Neural crest cell (in vitro differentiated cells): Measurements from ENCODE around the gene SBNO1. TPM values are rescaled to one million over a fixed set of nuclear protein-coding genes. Genes with fewer than 3 reads are reported as not detected.

ENCODE experiments used
- DNase-seq: peaks from one replicate; pipeline ENCODE4 v3.0.0; 2021; ENCODE audit warnings: low read depth, mixed read lengths, low spot score
- H3K27ac Mint-ChIP-seq: one replicate; pipeline ENCODE4 v1.8.0; 2021; ENCODE audit warnings: mild to moderate bottlenecking, mixed read lengths; ENCODE audit not compliant: unreplicated experiment
- H3K27me3 Mint-ChIP-seq: 2 replicates; pipeline ENCODE4 v1.8.0; 2021; ENCODE audit warnings: low read depth, mild to moderate bottlenecking, mixed read lengths
- H3K36me3 Mint-ChIP-seq: 2 replicates; pipeline ENCODE4 v1.8.0; 2021; ENCODE audit warnings: low read depth, mild to moderate bottlenecking, mixed read lengths
- H3K4me1 Mint-ChIP-seq: 2 replicates; pipeline ENCODE4 v1.8.0; 2021; ENCODE audit warnings: mixed read lengths
- H3K4me3 Mint-ChIP-seq: one replicate; pipeline ENCODE4 v1.8.0; 2021; ENCODE audit warnings: mild to moderate bottlenecking, mixed read lengths
- H3K9me3 Mint-ChIP-seq: 2 replicates; pipeline ENCODE4 v1.8.0; 2021; ENCODE audit warnings: mixed read lengths
- total RNA-seq: library from RNA; stranded (reverse); gene quantifications from 2 replicates; pipeline ENCODE4 v1.2.1, GENCODE V29; 2021
- TF ChIP-seq, protein P1 (sequence below): fragments of 200-600 bp; sonication (generic); conservative IDR thresholded peaks from 2 replicates; pipeline ENCODE4 v1.5.0; 2021; ENCODE audit warnings: antibody characterized with exemption, mild to moderate bottlenecking

Gene SBNO1
- total RNA-seq, 1 donor from 2014 or later = 43.2 TPM

DNA sequence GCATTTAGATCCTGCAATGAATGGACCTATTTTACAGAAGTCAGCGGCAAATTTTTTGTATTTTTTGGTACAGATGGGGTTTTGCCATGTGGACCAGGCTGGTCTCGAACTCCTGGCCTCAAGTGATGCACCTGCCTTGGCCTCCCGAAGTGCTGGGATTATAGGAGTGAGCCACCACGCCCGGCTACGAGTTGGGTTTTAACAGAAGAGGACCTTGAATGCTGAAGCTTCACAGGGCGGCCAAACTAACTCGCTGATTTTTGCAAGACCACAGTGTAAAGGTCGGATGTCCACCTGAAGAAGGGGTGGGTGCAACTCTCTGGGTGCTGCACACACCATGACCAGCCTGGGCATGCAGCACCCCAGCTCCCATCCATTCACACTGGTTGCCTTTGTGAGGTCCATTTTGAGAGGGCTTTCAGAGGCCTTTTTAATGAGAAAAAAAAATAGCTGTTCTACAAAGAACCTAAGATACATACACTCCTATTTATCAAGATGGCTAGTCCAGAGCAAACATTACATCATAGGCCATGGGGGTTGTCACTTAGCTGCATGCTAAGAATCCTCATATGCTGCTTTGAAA lies 71.4 kb downstream of the SBNO1 start:
- no peaks in the 10 kb centered on the region for H3K27me3 Mint-ChIP-seq
- H3K27ac Mint-ChIP-seq = no peak overlapping the region
- no peak for DNase-seq
- H3K36me3 Mint-ChIP-seq = peaks cover 11% of the 10 kb centered on the region
- TF ChIP-seq, protein P1, sequence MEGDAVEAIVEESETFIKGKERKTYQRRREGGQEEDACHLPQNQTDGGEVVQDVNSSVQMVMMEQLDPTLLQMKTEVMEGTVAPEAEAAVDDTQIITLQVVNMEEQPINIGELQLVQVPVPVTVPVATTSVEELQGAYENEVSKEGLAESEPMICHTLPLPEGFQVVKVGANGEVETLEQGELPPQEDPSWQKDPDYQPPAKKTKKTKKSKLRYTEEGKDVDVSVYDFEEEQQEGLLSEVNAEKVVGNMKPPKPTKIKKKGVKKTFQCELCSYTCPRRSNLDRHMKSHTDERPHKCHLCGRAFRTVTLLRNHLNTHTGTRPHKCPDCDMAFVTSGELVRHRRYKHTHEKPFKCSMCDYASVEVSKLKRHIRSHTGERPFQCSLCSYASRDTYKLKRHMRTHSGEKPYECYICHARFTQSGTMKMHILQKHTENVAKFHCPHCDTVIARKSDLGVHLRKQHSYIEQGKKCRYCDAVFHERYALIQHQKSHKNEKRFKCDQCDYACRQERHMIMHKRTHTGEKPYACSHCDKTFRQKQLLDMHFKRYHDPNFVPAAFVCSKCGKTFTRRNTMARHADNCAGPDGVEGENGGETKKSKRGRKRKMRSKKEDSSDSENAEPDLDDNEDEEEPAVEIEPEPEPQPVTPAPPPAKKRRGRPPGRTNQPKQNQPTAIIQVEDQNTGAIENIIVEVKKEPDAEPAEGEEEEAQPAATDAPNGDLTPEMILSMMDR = no peak
- no peak overlapping the region for H3K4me3 Mint-ChIP-seq
- no peaks in the 10 kb centered on the region for H3K4me1 Mint-ChIP-seq
- no peaks in the 10 kb centered on the region for H3K9me3 Mint-ChIP-seq

DNA sequence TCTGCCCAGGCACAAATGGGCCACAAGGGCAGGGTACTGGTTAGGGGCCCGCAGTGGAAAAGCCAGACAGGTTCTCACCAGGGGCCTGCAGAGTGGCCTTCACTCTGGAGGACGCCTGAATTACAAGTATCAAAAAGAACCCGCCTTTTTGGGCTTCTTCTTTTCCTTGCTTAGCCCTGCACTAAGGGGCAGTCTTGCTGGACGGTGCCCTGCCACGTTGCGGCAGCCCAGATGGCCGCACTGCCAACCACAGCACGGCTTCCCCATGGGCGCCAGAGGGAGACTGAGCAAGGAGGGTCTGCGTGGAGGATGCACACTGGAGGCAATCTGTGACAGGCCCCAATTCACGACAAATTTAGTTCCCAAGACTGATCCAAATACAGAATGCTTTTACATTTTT lies 74.7 kb downstream of the SBNO1 start:
- Mint-ChIP-seq H3K4me3 (no peak overlapping the region), H3K27ac (no peak overlapping the region), H3K9me3 (no peaks in the 10 kb centered on the region), H3K36me3 (peaks cover 3% of the 10 kb centered on the region), H3K27me3 (no peaks in the 10 kb centered on the region), H3K4me1 (no peaks in the 10 kb centered on the region)
- DNase-seq = no peak
- TF ChIP-seq, protein P1 = no peak

DNA sequence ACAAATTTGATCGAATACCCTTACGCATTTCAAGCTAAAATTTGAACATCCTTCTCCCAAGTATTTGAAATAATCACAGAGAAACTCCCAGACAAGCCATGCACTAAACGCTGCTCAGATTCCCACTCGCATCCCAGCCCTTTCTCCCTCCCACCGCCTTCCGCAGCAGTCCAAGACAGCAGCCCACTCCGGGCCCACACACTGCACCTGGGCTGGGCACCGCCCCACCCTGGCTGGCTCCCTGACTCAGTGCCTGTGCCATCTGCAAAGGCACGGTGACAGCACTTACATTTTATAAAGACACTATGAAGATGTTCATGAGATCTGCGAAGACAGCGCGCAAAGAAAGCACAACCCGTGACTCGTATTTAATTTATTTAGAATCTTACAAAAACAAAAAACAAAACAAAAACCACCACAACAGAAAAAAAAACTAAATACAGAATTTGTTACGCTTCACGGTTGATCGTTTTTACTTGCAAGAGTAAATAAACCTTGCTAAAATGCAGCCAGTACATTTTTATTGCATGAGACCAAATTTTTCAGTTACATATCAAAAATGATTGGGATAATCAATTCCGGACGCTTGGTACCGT lies 75.8 kb downstream of the SBNO1 start:
- Mint-ChIP-seq H3K9me3 (no peaks in the 10 kb centered on the region), H3K27me3 (no peaks in the 10 kb centered on the region), H3K36me3 (peaks cover 3% of the 10 kb centered on the region), H3K4me1 (no peaks in the 10 kb centered on the region), H3K27ac (no peak overlapping the region), H3K4me3 (no peak overlapping the region)
- DNase-seq = no peak
- TF ChIP-seq, protein P1 = no peak

DNA sequence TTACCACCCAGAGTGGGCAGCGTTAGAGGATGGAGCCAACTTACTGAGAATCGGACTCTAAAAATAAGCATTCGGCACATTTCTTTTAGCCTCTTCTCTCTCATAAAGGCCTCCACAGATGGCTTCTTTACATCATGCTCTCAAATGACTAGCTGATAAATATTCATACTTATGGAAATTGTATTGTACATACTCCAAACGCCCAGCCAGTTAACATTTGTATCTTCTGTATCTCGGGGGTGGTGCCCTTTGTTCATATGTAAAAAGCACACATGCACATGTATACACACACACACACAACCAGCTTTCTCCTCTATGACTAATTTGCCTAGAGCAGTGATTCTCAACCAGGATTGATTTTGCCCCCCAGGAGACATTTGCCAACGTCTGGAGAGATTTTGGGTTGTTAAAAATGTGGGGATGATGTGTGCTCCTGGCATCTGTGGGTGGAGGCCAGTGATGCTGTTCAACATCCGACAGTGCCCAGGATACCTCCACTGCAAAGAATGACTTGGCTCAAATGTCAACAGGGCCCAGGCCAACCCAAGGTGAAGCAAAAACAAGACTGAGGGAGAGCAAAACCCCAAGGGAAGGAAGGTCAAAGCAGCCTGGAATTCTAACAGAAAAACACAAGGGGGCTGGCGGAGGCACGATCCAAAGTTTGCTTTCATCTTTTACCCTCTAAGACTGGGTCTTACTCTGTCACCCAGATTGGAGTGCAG lies 77.8 kb downstream of the SBNO1 start:
- no peak overlapping the region for H3K4me3 Mint-ChIP-seq
- no peak overlapping the region for H3K27ac Mint-ChIP-seq
- DNase-seq = no peak
- TF ChIP-seq, protein P1 = no peak
- peaks cover 3% of the 10 kb centered on the region for H3K36me3 Mint-ChIP-seq
- H3K4me1 Mint-ChIP-seq = no peaks in the 10 kb centered on the region
- no peaks in the 10 kb centered on the region for H3K9me3 Mint-ChIP-seq
- no peaks in the 10 kb centered on the region for H3K27me3 Mint-ChIP-seq

DNA sequence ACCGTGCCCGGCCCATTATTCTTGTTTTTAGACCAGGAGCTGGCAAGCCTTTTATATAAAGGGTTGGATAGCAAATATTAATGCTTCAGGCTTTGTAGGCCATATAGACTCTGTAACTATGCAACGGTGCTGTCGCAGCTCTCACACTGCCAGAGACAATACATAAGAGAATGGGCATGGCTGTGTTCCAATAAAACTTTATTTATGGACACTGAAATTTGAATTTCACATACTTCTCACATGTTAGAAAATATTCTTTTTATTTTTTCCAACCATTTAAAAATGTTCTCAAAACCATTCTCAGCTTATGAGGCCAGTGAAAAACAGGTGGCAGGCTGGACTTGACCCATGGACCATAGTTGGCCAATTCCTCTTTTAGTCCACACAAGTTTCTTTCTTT lies 80.0 kb downstream of the SBNO1 start:
- no peaks in the 10 kb centered on the region for H3K4me1 Mint-ChIP-seq
- TF ChIP-seq, protein P1 = no peak
- H3K9me3 Mint-ChIP-seq = no peaks in the 10 kb centered on the region
- no peak for DNase-seq
- H3K27me3 Mint-ChIP-seq = no peaks in the 10 kb centered on the region
- no peak overlapping the region for H3K27ac Mint-ChIP-seq
- H3K4me3 Mint-ChIP-seq = no peak overlapping the region
- H3K36me3 Mint-ChIP-seq = no peaks in the 10 kb centered on the region
